Ovary (tissue), 3 donors: ENCODE measurements around the gene POMT1.

Source experiments
- CTCF ChIP-seq, 3 donors: fragments of 450-650 bp in 2 of 3; fragments of 200-600 bp in 1 of 3; IDR thresholded peaks; one replicate each; pipeline versions ENCODE4 v1.5.1 to v1.8.0; 2016 to 2022; ENCODE audit warnings: antibody characterized with exemption in 3 of 3, mild to moderate bottlenecking in 1 of 3
- POLR2A ChIP-seq: fragments of 450-650 bp; IDR thresholded peaks from one replicate; pipeline ENCODE4 v1.6.1; 2017; ENCODE audit warnings: antibody characterized with exemption, mild to moderate bottlenecking, moderate library complexity
- donor health status: DM: no; HTN: no; CAD: no.

- TF ChIP-seq CTCF (IDR thresholded peaks at IDR 0.05) (no peak), POLR2A (no peak)
Observed at GRCh38 chr9:131525643-131526565, 23.2 kb downstream of the POMT1 start.
